GM12892 (cell line): Measurements from ENCODE around the gene DDX17.

Experiments used
- POLR2A ChIP-seq: IDR thresholded peaks from 2 replicates; pipeline ENCODE4 v1.6.1; 2011; ENCODE audit warnings: low read depth, low read length, control low read depth
- POLR2AphosphoS5 ChIP-seq: IDR thresholded peaks from 2 replicates; pipeline ENCODE4 v1.6.1; 2011; ENCODE audit warnings: low read depth, low read length, control low read depth
- TAF1 ChIP-seq: IDR thresholded peaks from 2 replicates; pipeline ENCODE4 v1.6.1; 2011; ENCODE audit warnings: low read depth, mild to moderate bottlenecking, control low read depth, low read length, borderline replicate concordance

- no peak for TF ChIP-seq POLR2AphosphoS5
- no peak for TF ChIP-seq POLR2A
- TF ChIP-seq TAF1: no peak
Observed at GRCh38 chr22:38451864-38452263, 54.2 kb downstream of the DDX17 start.
